Activated naive CD8-positive, alpha-beta T cell (primary cell): Measurements from ENCODE around the gene ORC3.
"Not testable (repeated sequence)": the region's sequence is repeated elsewhere in the genome, so short reads cannot be mapped to it uniquely, and the experiment has no call there.

ENCODE experiments used
- H3K27ac Mint-ChIP-seq: one replicate; pipeline ENCODE4 v1.8.0; 2021; ENCODE audit warnings: mixed read lengths
- H3K27me3 Mint-ChIP-seq: one replicate; pipeline ENCODE4 v1.8.0; 2021; ENCODE audit warnings: mixed read lengths
- H3K36me3 Mint-ChIP-seq: one replicate; pipeline ENCODE4 v1.8.0; 2021; ENCODE audit warnings: mixed read lengths
- H3K4me1 Mint-ChIP-seq: one replicate; pipeline ENCODE4 v1.8.0; 2021; ENCODE audit warnings: low read depth, mixed read lengths
- H3K4me3 Mint-ChIP-seq: one replicate; pipeline ENCODE4 v1.8.0; 2021; ENCODE audit warnings: mild to moderate bottlenecking, mixed read lengths
- H3K9me3 Mint-ChIP-seq: one replicate; pipeline ENCODE4 v1.8.0; 2021; ENCODE audit warnings: low read depth, mixed read lengths

ORC3 gene

GRCh38 chr6:87574237-87574804 is 15.6 kb upstream of the ORC3 start:
- H3K4me1 Mint-ChIP-seq = peaks cover 56% of the 10 kb centered on the region
- no peaks in the 10 kb centered on the region for H3K9me3 Mint-ChIP-seq
- H3K4me3 Mint-ChIP-seq = peak overlapping the region; percentile 36
- H3K27me3 Mint-ChIP-seq = no peaks in the 10 kb centered on the region
- peaks cover 14% of the 10 kb centered on the region for H3K36me3 Mint-ChIP-seq
- H3K27ac Mint-ChIP-seq = peak overlapping the region; percentile 50

- peaks cover 55% of the 10 kb centered on the region for H3K4me1 Mint-ChIP-seq
- H3K9me3 Mint-ChIP-seq = no peaks in the 10 kb centered on the region
- H3K27me3 Mint-ChIP-seq = no peaks in the 10 kb centered on the region
- H3K4me3 Mint-ChIP-seq = no peak overlapping the region
- H3K27ac Mint-ChIP-seq = peak overlapping the region; percentile 4
- peaks cover 18% of the 10 kb centered on the region for H3K36me3 Mint-ChIP-seq
Observed at GRCh38 chr6:87575423-87575822, 14.5 kb upstream of the ORC3 start.

- Mint-ChIP-seq H3K27ac (no peak overlapping the region), H3K27me3 (no peaks in the 10 kb centered on the region), H3K9me3 (no peaks in the 10 kb centered on the region), H3K36me3 (peaks cover 21% of the 10 kb centered on the region), H3K4me3 (no peak overlapping the region), H3K4me1 (peaks cover 57% of the 10 kb centered on the region)
Observed at GRCh38 chr6:87583822-87584221, 6.1 kb upstream of the ORC3 start.

- Mint-ChIP-seq H3K4me3 (peak overlapping the region; percentile 30), H3K27me3 (no peaks in the 10 kb centered on the region), H3K9me3 (no peaks in the 10 kb centered on the region), H3K36me3 (peaks cover 18% of the 10 kb centered on the region), H3K27ac (peak overlapping the region; percentile 16), H3K4me1 (peaks cover 74% of the 10 kb centered on the region)
Observed at GRCh38 chr6:87586371-87587077, 3.4 kb upstream of the ORC3 start.

GRCh38 chr6:87588756-87589407 is 1.1 kb upstream of the ORC3 start:
- Mint-ChIP-seq H3K27ac (peak overlapping the region; percentile 92), H3K9me3 (no peaks in the 10 kb centered on the region), H3K27me3 (no peaks in the 10 kb centered on the region), H3K4me1 (peaks cover 70% of the 10 kb centered on the region), H3K4me3 (peak overlapping the region; percentile 96), H3K36me3 (peaks cover 13% of the 10 kb centered on the region)

- Mint-ChIP-seq H3K4me1 (peaks cover 57% of the 10 kb centered on the region), H3K27me3 (no peaks in the 10 kb centered on the region), H3K4me3 (peak overlapping the region; percentile 96), H3K27ac (peak overlapping the region; percentile 92), H3K36me3 (peaks cover 13% of the 10 kb centered on the region), H3K9me3 (no peaks in the 10 kb centered on the region)
Observed at GRCh38 chr6:87590417-87590880, 514 bp downstream of the ORC3 start.

GRCh38 chr6:87590990-87591389 is 1.1 kb downstream of the ORC3 start:
- Mint-ChIP-seq H3K27me3 (no peaks in the 10 kb centered on the region), H3K4me1 (peaks cover 54% of the 10 kb centered on the region), H3K4me3 (peak overlapping the region; percentile 96), H3K27ac (no peak overlapping the region), H3K36me3 (peaks cover 10% of the 10 kb centered on the region), H3K9me3 (no peaks in the 10 kb centered on the region)

- no peak overlapping the region for H3K4me3 Mint-ChIP-seq
- peaks cover 3% of the 10 kb centered on the region for H3K36me3 Mint-ChIP-seq
- no peaks in the 10 kb centered on the region for H3K27me3 Mint-ChIP-seq
- no peak overlapping the region for H3K27ac Mint-ChIP-seq
- no peaks in the 10 kb centered on the region for H3K4me1 Mint-ChIP-seq
- no peaks in the 10 kb centered on the region for H3K9me3 Mint-ChIP-seq
Observed at GRCh38 chr6:87600576-87600975, 10.6 kb downstream of the ORC3 start.

- Mint-ChIP-seq H3K36me3 (peaks cover 5% of the 10 kb centered on the region), H3K9me3 (no peaks in the 10 kb centered on the region), H3K27ac (no peak overlapping the region)
Observed at GRCh38 chr6:87606199-87606598, 16.3 kb downstream of the ORC3 start.

GRCh38 chr6:87608802-87609201 is 18.9 kb downstream of the ORC3 start:
- Mint-ChIP-seq H3K9me3 (no peaks in the 10 kb centered on the region), H3K36me3 (peaks cover 18% of the 10 kb centered on the region), H3K27ac (no peak overlapping the region), H3K4me3 (no peak overlapping the region), H3K27me3 (no peaks in the 10 kb centered on the region), H3K4me1 (no peaks in the 10 kb centered on the region)

More at GRCh38 chr6:87606199-87606598, 16.3 kb downstream of the ORC3 start:
- H3K4me3 Mint-ChIP-seq = no peak overlapping the region
- H3K4me1 Mint-ChIP-seq = no peaks in the 10 kb centered on the region
- no peaks in the 10 kb centered on the region for H3K27me3 Mint-ChIP-seq

- not testable (repeated sequence) for H3K27ac Mint-ChIP-seq, H3K27me3 Mint-ChIP-seq, H3K4me3 Mint-ChIP-seq, H3K9me3 Mint-ChIP-seq, H3K4me1 Mint-ChIP-seq
- peaks cover 22% of the 10 kb centered on the region for H3K36me3 Mint-ChIP-seq
Observed at GRCh38 chr6:87613018-87613417, 23.1 kb downstream of the ORC3 start.

GRCh38 chr6:87617405-87617804 is 27.5 kb downstream of the ORC3 start:
- no peaks in the 10 kb centered on the region for H3K4me1 Mint-ChIP-seq
- H3K4me3 Mint-ChIP-seq = no peak overlapping the region
- H3K27ac Mint-ChIP-seq = no peak overlapping the region
- H3K9me3 Mint-ChIP-seq = no peaks in the 10 kb centered on the region
- peaks cover 25% of the 10 kb centered on the region for H3K36me3 Mint-ChIP-seq
- no peaks in the 10 kb centered on the region for H3K27me3 Mint-ChIP-seq

- peaks cover 24% of the 10 kb centered on the region for H3K36me3 Mint-ChIP-seq
- no peaks in the 10 kb centered on the region for H3K27me3 Mint-ChIP-seq
- no peaks in the 10 kb centered on the region for H3K9me3 Mint-ChIP-seq
- no peak overlapping the region for H3K27ac Mint-ChIP-seq
- no peak overlapping the region for H3K4me3 Mint-ChIP-seq
- H3K4me1 Mint-ChIP-seq = no peaks in the 10 kb centered on the region
Observed at GRCh38 chr6:87618531-87618930, 28.6 kb downstream of the ORC3 start.

- H3K4me1 Mint-ChIP-seq = no peaks in the 10 kb centered on the region
- no peaks in the 10 kb centered on the region for H3K9me3 Mint-ChIP-seq
- H3K36me3 Mint-ChIP-seq = peaks cover 26% of the 10 kb centered on the region
- H3K27me3 Mint-ChIP-seq = no peaks in the 10 kb centered on the region
- no peak overlapping the region for H3K4me3 Mint-ChIP-seq
- no peak overlapping the region for H3K27ac Mint-ChIP-seq
Observed at GRCh38 chr6:87623248-87623647, 33.3 kb downstream of the ORC3 start.

- Mint-ChIP-seq H3K36me3 (peaks cover 19% of the 10 kb centered on the region), H3K4me3 (no peak overlapping the region)
Observed at GRCh38 chr6:87628424-87628823, 38.5 kb downstream of the ORC3 start.

More at GRCh38 chr6:87628424-87628823, 38.5 kb downstream of the ORC3 start:
- Mint-ChIP-seq H3K27ac (no peak overlapping the region), H3K4me1 (no peaks in the 10 kb centered on the region), H3K27me3 (no peaks in the 10 kb centered on the region), H3K9me3 (no peaks in the 10 kb centered on the region)
